Endothelial cell of umbilical vein (primary cell): ENCODE data around the gene KDM3B. TPM values are rescaled to one million over a fixed set of nuclear protein-coding genes. Genes with fewer than 3 reads are reported as not detected.

ENCODE experiments used
- BruUV-seq: library from RNA; stranded (reverse); fragments of 400-500 nt; replicated peaks from 2 replicates; lab custom pipeline; 2021; lab: Mats Ljungman, UMichigan
- CTCF ChIA-PET: fragments of 300-600, 350-600 bp; sonication (Branson Sonifier 250); formaldehyde crosslinking; loops from one replicate; lab custom pipeline; 2021; ENCODE audit warnings: antibody characterized with exemption, inconsistent platforms; lab: Charles Lee
- POLR2A ChIA-PET: fragments of 300-600, 350-600 bp; sonication (Branson Sonifier 250); formaldehyde crosslinking; loops from one replicate; lab custom pipeline; 2021; ENCODE audit warnings: antibody characterized with exemption, inconsistent platforms; lab: Charles Lee
- DNase-seq: peaks from one replicate; pipeline ENCODE4 v3.0.0-alpha.2; 2011; ENCODE audit warnings: low read depth, low spot score
- FAIRE-seq: peaks from 2 replicates; lab custom pipeline; 2011; peaks lifted over from hg19 to GRCh38; lab: Jason Lieb, UNC
- H2AFZ ChIP-seq: 2 replicates; pipeline ENCODE4 v1.6.0; 2012; ENCODE audit warnings: low read depth, low read length, control low read depth, inconsistent platforms
- H3K27ac ChIP-seq: 2 replicates; pipeline ENCODE4 v1.5.1; 2011; ENCODE audit warnings: low read depth, mild to moderate bottlenecking, control low read depth, low read length, moderate library complexity; ENCODE audit not compliant: insufficient read depth
- H3K27me3 ChIP-seq, 2 experiments: 2 replicates each; pipeline versions ENCODE4 v1.6.0 to v1.6.1; 2011; ENCODE audit warnings: low read length in 2 of 2, mixed read lengths in 1 of 2; ENCODE audit not compliant: control insufficient read depth in 2 of 2, insufficient read depth in 2 of 2
- H3K36me3 ChIP-seq, 2 experiments: 2 replicates in 1 of 2; 3 replicates in 1 of 2; pipeline ENCODE4 v1.5.1; 2011; ENCODE audit warnings: low read length in 2 of 2, mild to moderate bottlenecking in 1 of 2, moderate library complexity in 1 of 2; ENCODE audit not compliant: control insufficient read depth in 2 of 2, insufficient read depth in 2 of 2; ENCODE audit errors: extremely low read depth in 1 of 2
- H3K4me1 ChIP-seq: 3 replicates; pipeline ENCODE4 v1.5.1; 2011; ENCODE audit warnings: mild to moderate bottlenecking, low read length; ENCODE audit not compliant: control insufficient read depth, insufficient read depth; ENCODE audit errors: extremely low read depth
- H3K4me2 ChIP-seq: 2 replicates; pipeline ENCODE4 v1.6.1; 2011; ENCODE audit warnings: low read length, control low read depth, mixed read lengths; ENCODE audit not compliant: insufficient read depth
- H3K4me3 ChIP-seq, 3 experiments: fragments of 200-600 bp in 1 of 3; sonication (generic), shearing (Covaris generic) in 1 of 3; replicated peaks in 1 of 3; 2 replicates each; pipeline ENCODE4 v1.5.1; 2011 to 2016; ENCODE audit warnings: control low read depth in 3 of 3, low read length in 3 of 3, mild to moderate bottlenecking in 2 of 3, inconsistent platforms in 1 of 3, low read depth in 1 of 3, moderate library complexity in 1 of 3; ENCODE audit not compliant: insufficient read depth in 1 of 3
- H3K79me2 ChIP-seq: 2 replicates; pipeline ENCODE4 v1.6.0; 2012; ENCODE audit warnings: low read length, inconsistent platforms; ENCODE audit not compliant: control insufficient read depth, insufficient read depth
- H3K9ac ChIP-seq: replicated peaks from 2 replicates; pipeline ENCODE3; 2011; ENCODE audit warnings: low read length, control low read depth; ENCODE audit not compliant: insufficient read depth; ENCODE audit errors: extremely low read depth
- H3K9me1 ChIP-seq: replicated peaks from 3 replicates; pipeline ENCODE4 v1.6.0; 2011; ENCODE audit warnings: mild to moderate bottlenecking, low read length; ENCODE audit not compliant: control insufficient read depth, insufficient read depth; ENCODE audit errors: extremely low read depth
- H3K9me3 ChIP-seq: replicated peaks from 2 replicates; pipeline ENCODE4 v1.5.1; 2012; ENCODE audit warnings: low read length, inconsistent platforms; ENCODE audit not compliant: control insufficient read depth, insufficient read depth
- H4K20me1 ChIP-seq: replicated peaks from 2 replicates; pipeline ENCODE3; 2011; ENCODE audit warnings: mild to moderate bottlenecking, low read length; ENCODE audit not compliant: control insufficient read depth, insufficient read depth; ENCODE audit errors: extremely low read depth
- EZH2 ChIP-seq: IDR thresholded peaks from 2 replicates; pipeline ENCODE4 v1.6.1; 2012; ENCODE audit warnings: borderline replicate concordance, low read depth, mild to moderate bottlenecking, moderate library complexity, low read length, inconsistent platforms; ENCODE audit not compliant: severe bottlenecking
- FOS ChIP-seq: IDR thresholded peaks from 2 replicates; pipeline ENCODE4 v1.6.1; 2011; ENCODE audit warnings: mild to moderate bottlenecking, low read length, moderate library complexity, borderline replicate concordance; ENCODE audit not compliant: insufficient read depth
- GATA2 ChIP-seq: IDR thresholded peaks from 2 replicates; pipeline ENCODE4 v1.7.0; 2011; ENCODE audit warnings: low read depth, mild to moderate bottlenecking, moderate library complexity, mixed read lengths, low read length; ENCODE audit not compliant: insufficient read length, insufficient read depth
- JUN ChIP-seq: IDR thresholded peaks from 2 replicates; pipeline ENCODE4 v1.6.1; 2011; ENCODE audit warnings: borderline replicate concordance, low read depth; ENCODE audit not compliant: insufficient read length, insufficient read depth
- MAX ChIP-seq: IDR thresholded peaks from 2 replicates; pipeline ENCODE4 v1.6.1; 2011; ENCODE audit not compliant: insufficient read depth, insufficient read length
- MYC ChIP-seq: IDR thresholded peaks from one replicate; pipeline ENCODE4 v1.6.1; 2011; ENCODE audit warnings: mild to moderate bottlenecking, low read depth, low read length
- POLR2A ChIP-seq: IDR thresholded peaks from 2 replicates; pipeline ENCODE4 v1.6.1; 2012; ENCODE audit warnings: low read depth, mild to moderate bottlenecking, control low read depth, low read length
- POLR2AphosphoS5 ChIP-seq: IDR thresholded peaks from 2 replicates; pipeline ENCODE4 v1.6.1; 2012; ENCODE audit warnings: low read depth, mild to moderate bottlenecking, control low read depth, low read length, moderate library complexity; ENCODE audit not compliant: insufficient read depth
- dilution Hi-C: fragments of 300-500 bp; cut with MboI; formaldehyde crosslinking; loops from one replicate; pipeline ENCODE4 v1.15.0; 2019; ENCODE audit warnings: low sequenced_read_pairs; ENCODE audit not compliant: extremely low pct_ligation_motif_present
- intact Hi-C: fragments of 100-400 bp; cut with micrococcal nuclease; formaldehyde crosslinking; loops from one replicate; pipeline ENCODE4 v1.10.0; 2022
- polyA plus RNA-seq, 4 experiments: library from polyadenylated mRNA; depleted of rRNA in 3 of 4; stranded (reverse) in 3 of 4; unstranded in 1 of 4; fragments of >200 nt; gene quantifications; 2 replicates each; pipeline versions ENCODE4 v1.2.1 to v1.2.3, GENCODE V29; 2011 to 2012; ENCODE audit warnings: missing spikeins in 1 of 4
- total RNA-seq: library from RNA; stranded (reverse); gene quantifications from 2 replicates; pipeline ENCODE4 v1.2.3, GENCODE V29; 2021
- TF ChIP-seq, protein P1 (sequence below), 2 donors: IDR thresholded peaks; 1 replicate in 1 of 2; 2 replicates in 1 of 2; pipeline ENCODE4 v1.5.1; 2011; ENCODE audit warnings: low read length in 2 of 2, mild to moderate bottlenecking in 2 of 2, moderate library complexity in 2 of 2, control low read depth in 1 of 2, inconsistent platforms in 1 of 2, low read depth in 1 of 2; ENCODE audit not compliant: insufficient read depth in 1 of 2; ENCODE audit errors: extremely low read depth in 1 of 2

KDM3B gene
- total and polyA plus RNA-seq, 2 donors (not counting 3 experiments of a cell fraction or from before 2014, with no cell fraction given): 19.0 to 55.7 TPM

GRCh38 chr5:138438724-138439476, 86.4 kb downstream of the KDM3B start, which contains the start of gene REEP2:
REEP2 (plus strand) TSS chr5:138439057; CDS start chr5:138439209, 152 bp downstream.
- DNase-seq (peak; percentile 42), FAIRE-seq (peak; percentile 50)
- no TSS peak for BruUV-seq
- Histone ChIP-seq H2AFZ (peak within 1 kb of the TSS; percentile 91), H3K9me1 (no peaks in the 10 kb centered on the region), H3K9ac (peak within 1 kb of the TSS; percentile 10), H3K4me1 (peaks cover 9% of the 10 kb centered on the region), H4K20me1 (no peaks in the 10 kb centered on the region), H3K9me3 (no peaks in the 10 kb centered on the region), H3K27ac (no peak within 1 kb of the TSS), H3K36me3 (peaks cover 7 to 9% of the 10 kb centered on the region in 2 experiments), H3K79me2 (no peaks in the 10 kb centered on the region), H3K27me3 (no peaks in the 10 kb centered on the region), H3K4me2 (peak within 1 kb of the TSS; percentile 91), H3K4me3 (peak within 1 kb of the TSS; percentile 50 to 80 (median 54))
- TF ChIP-seq POLR2A (no peak), POLR2AphosphoS5 (no peak), FOS (no peak), MYC (no peak), EZH2 (no peak), GATA2 (no peak), JUN (no peak), MAX (no peak)
- TF ChIP-seq, protein P1, sequence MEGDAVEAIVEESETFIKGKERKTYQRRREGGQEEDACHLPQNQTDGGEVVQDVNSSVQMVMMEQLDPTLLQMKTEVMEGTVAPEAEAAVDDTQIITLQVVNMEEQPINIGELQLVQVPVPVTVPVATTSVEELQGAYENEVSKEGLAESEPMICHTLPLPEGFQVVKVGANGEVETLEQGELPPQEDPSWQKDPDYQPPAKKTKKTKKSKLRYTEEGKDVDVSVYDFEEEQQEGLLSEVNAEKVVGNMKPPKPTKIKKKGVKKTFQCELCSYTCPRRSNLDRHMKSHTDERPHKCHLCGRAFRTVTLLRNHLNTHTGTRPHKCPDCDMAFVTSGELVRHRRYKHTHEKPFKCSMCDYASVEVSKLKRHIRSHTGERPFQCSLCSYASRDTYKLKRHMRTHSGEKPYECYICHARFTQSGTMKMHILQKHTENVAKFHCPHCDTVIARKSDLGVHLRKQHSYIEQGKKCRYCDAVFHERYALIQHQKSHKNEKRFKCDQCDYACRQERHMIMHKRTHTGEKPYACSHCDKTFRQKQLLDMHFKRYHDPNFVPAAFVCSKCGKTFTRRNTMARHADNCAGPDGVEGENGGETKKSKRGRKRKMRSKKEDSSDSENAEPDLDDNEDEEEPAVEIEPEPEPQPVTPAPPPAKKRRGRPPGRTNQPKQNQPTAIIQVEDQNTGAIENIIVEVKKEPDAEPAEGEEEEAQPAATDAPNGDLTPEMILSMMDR (IDR thresholded peaks at IDR 0.05; ENCODE audit: extremely low read depth in 1 of 2, insufficient read depth in 1 of 2, low read depth in 1 of 2, low read length in 2 of 2): no peak
- dilution Hi-C loops: no loop called here
- intact Hi-C loops: no loop called here
- CTCF ChIA-PET: interaction anchor here (0.6 to 3.0 kb wide), 5 partner anchors 8 to 104 kb away, joined by 3 to 25 read pairs (median 6); partner anchors contain the start of gene ETF1
- POLR2A ChIA-PET: interaction anchor here (1.5 kb wide), 1 partner anchor 9 kb away, joined by 3 read pairs; no protein-coding TSS in a partner anchor
